ENCODE data around the gene DUSP11.
"Not testable (repeated sequence)": the region's sequence is repeated elsewhere in the genome, so short reads cannot be mapped to it uniquely, and the experiment has no call there.

The DUSP11 gene

GRCh38 chr2:73770725-73771124 is 9.2 kb downstream of the DUSP11 start:
- no peak for DNase-seq

- no peak for DNase-seq
Measured at GRCh38 chr2:73766994-73767393, 12.9 kb downstream of the DUSP11 start.

- DNase-seq = no peak
Measured at GRCh38 chr2:73766349-73766748, 13.6 kb downstream of the DUSP11 start.

- DNase-seq = no peak
Measured at GRCh38 chr2:73764945-73765344, 15.0 kb downstream of the DUSP11 start.

GRCh38 chr2:73762571-73762970 is 17.3 kb downstream of the DUSP11 start:
- DNase-seq = no peak

- no peak for DNase-seq
Measured at GRCh38 chr2:73759904-73760303, 20.0 kb downstream of the DUSP11 start.

GRCh38 chr2:73759285-73759764 is 20.6 kb downstream of the DUSP11 start:
- no peak for DNase-seq

GRCh38 chr2:73754332-73754731 is 25.6 kb downstream of the DUSP11 start:
- DNase-seq = not testable (repeated sequence)

DNA sequence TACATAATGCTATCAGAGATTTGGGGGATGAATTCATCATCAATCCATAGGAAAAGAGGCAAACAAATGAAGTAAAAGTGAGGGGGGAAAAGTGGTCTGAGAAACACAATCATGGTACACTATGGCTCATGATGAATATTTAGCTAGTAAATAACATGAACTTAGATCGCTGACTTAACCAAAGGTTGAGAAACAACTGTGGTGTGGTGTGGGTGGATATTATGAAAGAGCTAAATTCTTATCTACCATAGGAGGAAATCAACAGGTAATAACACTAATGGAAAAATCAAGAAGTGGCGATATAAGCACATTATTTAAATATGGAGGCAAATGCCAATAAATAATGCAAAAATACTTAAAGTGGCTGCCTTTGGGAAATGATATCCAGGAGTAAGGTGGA is 30.6 kb downstream of the DUSP11 start:
- DNase-seq = no peak

- no peak for DNase-seq
Measured at GRCh38 chr2:73746877-73747208, 33.1 kb downstream of the DUSP11 start.

DNA sequence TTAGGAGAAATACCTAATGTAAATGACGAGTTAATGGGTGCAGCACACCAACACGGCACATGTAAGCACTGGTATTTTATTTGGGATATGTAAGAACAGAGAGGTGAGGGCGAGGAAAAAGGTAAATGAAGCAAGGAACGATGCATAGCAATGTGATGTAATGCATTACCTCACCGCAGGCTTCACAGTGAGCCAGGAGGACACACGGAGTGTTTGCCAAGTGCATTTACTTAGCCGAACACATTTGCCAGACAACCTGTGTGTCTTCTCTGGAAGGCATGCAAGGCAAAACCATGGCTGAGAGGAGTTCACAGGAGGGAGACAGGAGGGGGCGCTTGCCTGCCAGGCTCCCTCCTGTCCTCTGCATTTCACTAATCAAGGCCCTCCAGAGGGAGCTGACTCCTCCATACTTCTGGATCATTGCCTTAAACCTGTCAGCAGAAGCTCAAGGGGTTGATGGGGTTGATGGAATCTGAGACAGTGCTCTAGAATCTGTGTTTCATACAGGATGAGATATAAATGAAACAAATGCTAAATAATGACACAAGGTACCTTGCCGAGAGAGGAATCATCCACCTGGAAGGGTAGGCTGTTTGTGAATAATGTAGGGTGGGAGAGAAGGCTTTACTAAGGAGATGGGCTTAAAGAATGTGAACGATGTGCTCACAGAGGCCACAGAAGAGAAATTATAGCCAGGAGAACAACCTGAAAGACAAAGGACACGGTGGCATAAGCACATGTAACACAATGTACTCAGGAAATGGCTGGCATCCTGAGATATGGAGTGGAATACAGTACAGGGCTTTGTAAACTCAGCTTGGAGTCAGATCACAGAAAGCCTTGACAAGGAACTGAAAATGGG is 33.7 kb downstream of the DUSP11 start:
- no peak for DNase-seq

DNA sequence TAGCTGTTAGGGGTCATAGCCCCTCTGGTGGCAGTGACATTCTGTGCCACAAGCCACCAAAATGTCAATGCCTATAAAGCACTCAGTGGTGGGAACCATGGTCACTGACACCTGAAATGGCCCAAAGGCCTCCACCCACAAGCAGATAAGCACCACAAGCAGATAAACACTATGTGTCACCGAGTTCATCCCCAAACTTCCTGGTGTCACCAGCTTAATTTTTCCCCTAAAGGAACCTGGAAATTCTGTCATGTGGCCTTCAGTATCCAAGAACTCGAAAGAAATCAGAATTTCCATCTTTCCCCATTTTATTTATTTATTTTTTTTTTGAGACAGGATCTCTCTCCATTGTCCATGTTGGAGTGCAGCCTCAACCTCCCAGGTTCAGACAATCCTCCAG is 39.1 kb downstream of the DUSP11 start:
- no peak for DNase-seq

DNA sequence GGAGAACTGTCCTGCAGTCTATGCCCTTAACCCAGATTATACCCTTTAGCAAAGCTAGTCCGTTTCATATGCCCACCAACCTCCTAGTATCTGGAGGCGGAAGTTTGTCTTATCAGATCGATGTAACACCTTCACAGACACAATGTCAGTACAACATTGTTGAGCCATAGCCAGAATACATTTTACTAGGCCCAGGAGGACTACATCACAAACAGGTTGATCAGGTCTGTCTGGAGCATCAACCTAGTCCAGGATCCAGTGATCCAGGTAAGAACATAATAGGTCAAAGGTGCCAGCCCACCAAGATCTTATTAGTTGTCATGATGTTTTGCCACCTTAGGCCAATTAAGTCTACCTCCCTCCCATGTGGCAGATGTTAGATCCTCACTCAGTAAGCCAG is 40.8 kb downstream of the DUSP11 start:
- DNase-seq = no peak

GRCh38 chr2:73736855-73737779 is 42.8 kb downstream of the DUSP11 start, which contains the start of gene TPRKB:
TPRKB (minus strand) TSS chr2:73737345; CDS start chr2:73734569, 2,776 bp downstream.
- peak; percentile 89 for DNase-seq

DNA sequence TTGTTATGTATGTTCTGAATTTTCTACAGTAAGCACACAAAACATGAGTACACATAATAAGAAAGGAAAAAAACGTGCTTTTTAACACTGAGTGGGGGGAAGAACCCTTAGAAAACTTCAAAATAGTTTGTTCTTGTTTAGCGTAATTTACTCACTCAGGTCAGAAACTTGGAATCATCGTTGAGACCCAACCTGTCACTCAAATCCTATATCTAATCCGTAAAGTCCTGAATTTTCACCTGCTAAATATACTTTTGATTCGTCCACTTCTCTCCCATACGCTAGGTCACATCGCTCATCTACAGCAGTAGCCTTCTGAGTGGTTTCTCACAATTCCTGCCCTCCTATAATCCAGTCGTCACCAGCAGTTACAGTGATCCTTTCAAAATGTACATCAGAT is 43.5 kb downstream of the DUSP11 start:
- no peak for DNase-seq

- DNase-seq = no peak
Measured at GRCh38 chr2:73730810-73731209, 49.1 kb downstream of the DUSP11 start.

DNA sequence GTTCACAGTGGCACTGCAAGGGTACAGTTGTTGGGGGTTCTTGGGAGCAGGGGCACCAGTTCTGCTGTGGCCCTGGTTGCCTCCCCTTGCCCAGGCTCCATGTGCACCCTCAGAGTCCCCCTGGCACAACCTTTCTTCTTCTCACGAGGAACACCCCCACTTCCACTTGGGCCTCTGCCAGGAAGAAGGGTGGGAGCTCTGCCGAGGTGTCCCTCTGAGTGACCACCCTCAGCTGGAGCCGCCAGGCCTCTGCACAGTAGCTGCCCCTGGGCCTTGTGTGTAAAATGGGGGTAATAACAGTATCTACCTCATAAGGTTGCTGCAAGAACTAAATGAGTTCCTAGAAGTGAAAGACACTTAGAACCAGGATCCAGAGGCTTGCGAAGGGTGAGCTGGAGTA is 51.2 kb downstream of the DUSP11 start:
- no peak for DNase-seq

GRCh38 chr2:73728043-73728442 is 51.9 kb downstream of the DUSP11 start:
- DNase-seq = no peak

- DNase-seq = not testable (repeated sequence)
Measured at GRCh38 chr2:73726657-73727056, 53.2 kb downstream of the DUSP11 start.

GRCh38 chr2:73718851-73719621 is 60.9 kb downstream of the DUSP11 start:
- DNase-seq = no peak

GRCh38 chr2:73718421-73718820 is 61.5 kb downstream of the DUSP11 start:
- DNase-seq = no peak

- DNase-seq = not testable (repeated sequence)
Measured at GRCh38 chr2:73717695-73718094, 62.2 kb downstream of the DUSP11 start.

DNA sequence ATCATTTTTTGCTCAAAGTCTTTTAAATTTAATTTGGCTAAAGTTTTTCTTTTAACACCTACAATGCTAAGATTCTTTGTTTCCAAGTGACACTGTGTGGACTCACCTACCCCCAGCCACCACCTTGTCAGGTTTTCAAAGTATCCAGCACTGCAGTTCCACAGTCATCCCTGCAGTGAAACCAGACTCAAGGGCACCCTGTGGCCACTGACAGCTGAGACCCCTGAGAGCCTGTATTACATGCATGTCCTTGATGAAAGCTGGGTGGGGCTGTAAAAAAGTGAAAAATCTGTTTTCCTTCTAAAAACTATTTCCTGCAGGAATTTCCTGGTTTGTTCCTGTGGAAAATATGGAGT is 62.7 kb downstream of the DUSP11 start:
- DNase-seq = no peak
